GM12875 (cell line): ENCODE measurements around the gene FBXW10B.
"Not testable (repeated sequence)": the region's sequence is repeated elsewhere in the genome, so short reads cannot be mapped to it uniquely, and the experiment has no call there.

ENCODE experiments used
- H3K4me3 ChIP-seq: one replicate; pipeline ENCODE4 v1.5.1; 2011; ENCODE audit warnings: low read depth, low read length, control low read depth

Gene FBXW10B

GRCh38 chr17:15589544-15590536, 29.7 kb downstream of the FBXW10B start:
- not testable (repeated sequence) for H3K4me3 ChIP-seq

- H3K4me3 ChIP-seq, result not testable (repeated sequence)
These were observed 31.5 kb downstream of the FBXW10B start for GRCh38 chr17:15588017-15588416.

GRCh38 chr17:15583313-15583712, 36.2 kb downstream of the FBXW10B start:
- not testable (repeated sequence) for H3K4me3 ChIP-seq

GRCh38 chr17:15581462-15581861, 38.0 kb downstream of the FBXW10B start:
- H3K4me3 ChIP-seq, result not testable (repeated sequence)

GRCh38 chr17:15576848-15577247, 42.7 kb downstream of the FBXW10B start:
- not testable (repeated sequence) for H3K4me3 ChIP-seq

GRCh38 chr17:15574660-15575059, 44.8 kb downstream of the FBXW10B start:
- not testable (repeated sequence) for H3K4me3 ChIP-seq

GRCh38 chr17:15573870-15574269, 45.6 kb downstream of the FBXW10B start:
- not testable (repeated sequence) for H3K4me3 ChIP-seq
